K562 (cell line): ENCODE results near the gene COL6A2. TPM values are rescaled to one million over a fixed set of nuclear protein-coding genes. Genes with fewer than 3 reads are reported as not detected.

Experiments
- ATAC-seq: fragments of 200-7000 bp; cut with Tn5 transposase; 3 replicates; pipeline ENCODE4 v1.9.1; 2020; ENCODE audit warnings: moderate library complexity
- BruUV-seq: library from RNA; stranded (reverse); fragments of 400-500 nt; replicated peaks from 2 replicates; lab custom pipeline; 2021; lab: Mats Ljungman, UMichigan
- CTCF ChIA-PET: fragments of 300-600 bp; formaldehyde crosslinking; extraction: SDS; loops from one replicate; lab custom pipeline; 2021; ENCODE audit warnings: low intra/inter-chr PET ratio; lab: Yijun Ruan, JAX
- POLR2A ChIA-PET: fragments of 300-600, 350-650 bp; sonication (Branson Sonifier 250); formaldehyde crosslinking; extraction: SDS; loops from one replicate; lab custom pipeline; 2021; ENCODE audit warnings: antibody characterized with exemption, inconsistent platforms; lab: Yijun Ruan, JAX
- DNase-seq, 4 experiments: peaks; one replicate each; pipeline versions ENCODE4 v3.0.0 to v3.0.0-alpha.2; 2011 to 2018; ENCODE audit warnings: low spot score in 3 of 4, mixed read lengths in 3 of 4; ENCODE audit errors: extremely low read depth in 1 of 4
- FAIRE-seq: peaks from 2 replicates; lab custom pipeline; 2011; peaks lifted over from hg19 to GRCh38; lab: Jason Lieb, UNC
- H2AFZ ChIP-seq: 2 replicates; pipeline ENCODE4 v1.6.0; 2011; ENCODE audit warnings: low read depth, low read length, control low read depth, inconsistent platforms
- H3K27ac ChIP-seq: fragments of 200-600 bp; 3 replicates; pipeline ENCODE4 v1.8.0; 2011; ENCODE audit warnings: low read depth, mild to moderate bottlenecking, control low read depth, inconsistent platforms, low read length, moderate library complexity, mixed read lengths; ENCODE audit errors: extremely low read depth
- H3K27me3 ChIP-seq, 2 experiments: fragments of 300-600 bp in 1 of 2; 2 replicates in 1 of 2; 3 replicates in 1 of 2; pipeline versions ENCODE4 v1.6.0 to v1.8.0; 2011; ENCODE audit warnings: inconsistent platforms in 2 of 2, low read length in 2 of 2, mild to moderate bottlenecking in 1 of 2, mixed read lengths in 1 of 2, moderate library complexity in 1 of 2; ENCODE audit not compliant: control insufficient read depth in 2 of 2, insufficient read depth in 2 of 2
- H3K36me3 ChIP-seq: fragments of 300-600 bp; 3 replicates; pipeline ENCODE4 v1.8.0; 2011; ENCODE audit warnings: mild to moderate bottlenecking, low read length, inconsistent platforms; ENCODE audit not compliant: control insufficient read depth, insufficient read depth
- H3K4me1 ChIP-seq, 2 experiments: fragments of 200-600 bp in 1 of 2; replicated peaks in 1 of 2; 2 replicates in 1 of 2; 3 replicates in 1 of 2; pipeline versions ENCODE4 v1.5.1 to v1.8.0; 2011; ENCODE audit warnings: inconsistent platforms in 2 of 2, low read length in 2 of 2, mild to moderate bottlenecking in 1 of 2, mixed read lengths in 1 of 2, moderate library complexity in 1 of 2; ENCODE audit not compliant: control insufficient read depth in 2 of 2, insufficient read depth in 2 of 2
- H3K4me2 ChIP-seq: 2 replicates; pipeline ENCODE4 v1.6.1; 2011; ENCODE audit warnings: low read length, control low read depth, inconsistent platforms, mixed read lengths; ENCODE audit not compliant: insufficient read depth
- H3K4me3 ChIP-seq: fragments of 200-600 bp; sonication (generic), shearing (Covaris generic); 2 replicates; pipeline ENCODE4 v1.5.1; 2016; ENCODE audit warnings: control low read depth, inconsistent platforms
- H3K79me2 ChIP-seq: fragments of 200-600 bp; 3 replicates; pipeline ENCODE4 v1.8.0; 2011; ENCODE audit warnings: low read length, inconsistent platforms; ENCODE audit not compliant: control insufficient read depth, insufficient read depth
- H3K9ac ChIP-seq, 2 experiments: 2 replicates each; pipeline versions ENCODE4 v1.6.0 to v1.6.1; 2011; ENCODE audit warnings: low read depth in 2 of 2, low read length in 2 of 2, control low read depth in 1 of 2, inconsistent platforms in 1 of 2, mild to moderate bottlenecking in 1 of 2, mixed read lengths in 1 of 2; ENCODE audit not compliant: insufficient read depth in 1 of 2
- H3K9me1 ChIP-seq: one replicate; pipeline ENCODE4 v1.6.0; 2011; ENCODE audit warnings: inconsistent platforms, mild to moderate bottlenecking, low read length, moderate library complexity; ENCODE audit not compliant: control insufficient read depth, insufficient read depth
- H3K9me3 ChIP-seq: replicated peaks from 2 replicates; pipeline ENCODE4 v1.5.1; 2011; ENCODE audit warnings: low read depth, low read length, inconsistent platforms; ENCODE audit not compliant: control insufficient read depth, insufficient read depth
- H4K20me1 ChIP-seq: replicated peaks from 2 replicates; pipeline ENCODE4 v1.6.1; 2011; ENCODE audit warnings: low read length, inconsistent platforms, mixed read lengths; ENCODE audit not compliant: control insufficient read depth, insufficient read depth
- MIER1 ChIP-seq: fragments of 450-650 bp; IDR thresholded peaks from 2 replicates; pipeline ENCODE4 v1.6.1; 2016; ENCODE audit warnings: antibody characterized with exemption, mild to moderate bottlenecking, low read depth
- NRF1 ChIP-seq, 2 experiments: fragments of 450-650 bp; IDR thresholded peaks in 1 of 2; conservative IDR thresholded peaks in 1 of 2; 2 replicates each; pipeline ENCODE4 v1.6.1; 2014; ENCODE audit warnings: mild to moderate bottlenecking in 2 of 2
- STAT5B ChIP-seq: fragments of 250-450 bp; sonication (Bioruptor Pico); IDR thresholded peaks from 2 replicates; pipeline ENCODE4 v1.8.0; 2021; ENCODE audit warnings: mild to moderate bottlenecking, inconsistent platforms
- WGBS: fragments of 100-300 bp; shearing (Covaris generic); methylation state at CpG from one replicate; pipeline ENCODE4 v1.1.6; 2016; ENCODE audit warnings: low coverage, mixed read lengths; ENCODE audit not compliant: insufficient coverage; ENCODE audit errors: missing lambda C conversion rate; 5-methylcytosine and 5-hydroxymethylcytosine counted together
- in situ Hi-C: fragments of 300-500 bp; cut with MboI; formaldehyde crosslinking; loops from 4 replicates; pipeline ENCODE4 v1.15.0; 2018; ENCODE audit warnings: inconsistent platforms, mixed read lengths
- intact Hi-C: fragments of 100-400 bp; cut with micrococcal nuclease; formaldehyde crosslinking; loops from 2 replicates; pipeline ENCODE4 v1.14.2; 2022
- polyA plus RNA-seq, 8 experiments: library from polyadenylated mRNA; depleted of rRNA in 4 of 8; stranded (reverse) in 5 of 8; unstranded in 3 of 8; fragments of >200 nt; fragmentation: Nextera tagmentation in 2 of 8; fragmentation: Illumina TruSeq in 1 of 8; extraction: Ambion mirVana in 2 of 8; extraction: Trizol in 1 of 8; gene quantifications; 2 replicates each; pipeline versions ENCODE4 v1.2.1 to v1.2.3, GENCODE V29; 2011 to 2014; ENCODE audit warnings: inconsistent platforms in 1 of 8, missing spikeins in 1 of 8
- total RNA-seq, 7 experiments: library from RNA; depleted of rRNA in 6 of 7; stranded (reverse); fragments of >200 nt in 6 of 7; fragmentation: Illumina TruSeq in 2 of 7; extraction: Trizol in 2 of 7; gene quantifications; 2 replicates each; pipeline versions ENCODE4 v1.2.1 to v1.2.3, GENCODE V29; 2011 to 2021; ENCODE audit warnings: low replicate concordance in 1 of 7
- TF ChIP-seq, protein P1 (sequence below): fragments of 250-450 bp; sonication (Bioruptor Pico); IDR thresholded peaks from 2 replicates; pipeline ENCODE4 v1.5.0; 2021; ENCODE audit warnings: mild to moderate bottlenecking, moderate library complexity
- TF ChIP-seq, protein P2 (sequence below): fragments of 450-650 bp; IDR thresholded peaks from 2 replicates; pipeline ENCODE4 v1.6.1; 2014; ENCODE audit warnings: low read depth, mild to moderate bottlenecking, moderate library complexity, borderline replicate concordance
- TF ChIP-seq, protein P3 (sequence below): fragments of 250-450 bp; sonication (Bioruptor Pico); IDR thresholded peaks from 2 replicates; pipeline ENCODE4 v1.4.0; 2020; ENCODE audit warnings: mild to moderate bottlenecking, moderate library complexity
- TF ChIP-seq, protein P4 (sequence below): sonication (generic); formaldehyde crosslinking; IDR thresholded peaks from 2 replicates; pipeline ENCODE4 v1.8.0; 2023; ENCODE audit warnings: mild to moderate bottlenecking, missing genetic modification reagents

COL6A2 gene
- total and polyA plus RNA-seq, 9 of the 15 experiments (the other 6 are each of a cell fraction or from before 2014, with no cell fraction given), result 0.07 to 1.1 (median 0.24) TPM; not detected in 3

DNA sequence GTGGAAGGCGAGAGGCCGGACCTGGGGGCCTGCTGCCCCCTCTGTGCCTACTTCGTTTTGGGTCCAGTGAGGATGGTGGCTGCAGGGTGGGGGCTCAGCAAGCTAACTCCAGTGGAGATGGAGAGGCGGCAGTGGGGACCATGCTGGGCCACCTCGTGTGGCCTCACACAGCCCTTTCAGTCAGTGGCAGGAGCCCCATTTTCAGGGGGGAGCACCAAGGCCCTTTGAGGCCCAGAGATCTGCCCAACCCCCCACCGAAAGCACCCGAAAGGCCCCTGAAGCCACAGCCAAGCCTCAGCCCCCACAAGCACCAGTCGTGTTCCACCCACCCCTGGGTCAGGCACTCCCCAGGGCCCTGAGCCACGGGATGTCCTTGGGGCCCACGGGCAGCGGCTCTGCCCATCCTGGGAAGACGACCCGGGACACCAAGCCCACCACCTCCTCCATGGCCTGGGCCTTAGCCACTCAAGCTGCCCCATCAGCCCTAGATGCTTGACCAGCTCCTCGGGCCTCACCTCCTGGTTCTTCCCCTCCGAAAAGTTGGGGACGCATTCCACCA, 57.1 kb downstream of the COL6A2 start:
- H3K36me3 ChIP-seq, result peaks cover 30% of the 10 kb centered on the region; the same call in 2 of the 3 replicates
- DNase-seq (no peak), FAIRE-seq (no peak), ATAC-seq (no peak)
- H3K27ac ChIP-seq, result no peak overlapping the region
- H2AFZ ChIP-seq, result no peak overlapping the region
- in situ Hi-C loops (no loop called here), intact Hi-C loops (loop anchor here (5.0 kb wide), 1 partner anchor 72 kb away; the partner anchor contains the start of gene LSS)
- no peaks in the 10 kb centered on the region for H3K9me1 ChIP-seq
- POLR2A ChIA-PET, result interaction anchor here (0.5 kb wide), 1 partner anchor 198 kb away, joined by 3 read pairs; no protein-coding TSS in a partner anchor
- H3K4me1 ChIP-seq, result peaks cover 15 to 77% of the 10 kb centered on the region in 2 experiments
- WGBS, result 85% methylated on average over 14 of the region's 16 CpGs
- H3K27me3 ChIP-seq, result no peaks in the 10 kb centered on the region
- BruUV-seq, result no TSS peak
- TF ChIP-seq, protein P1, sequence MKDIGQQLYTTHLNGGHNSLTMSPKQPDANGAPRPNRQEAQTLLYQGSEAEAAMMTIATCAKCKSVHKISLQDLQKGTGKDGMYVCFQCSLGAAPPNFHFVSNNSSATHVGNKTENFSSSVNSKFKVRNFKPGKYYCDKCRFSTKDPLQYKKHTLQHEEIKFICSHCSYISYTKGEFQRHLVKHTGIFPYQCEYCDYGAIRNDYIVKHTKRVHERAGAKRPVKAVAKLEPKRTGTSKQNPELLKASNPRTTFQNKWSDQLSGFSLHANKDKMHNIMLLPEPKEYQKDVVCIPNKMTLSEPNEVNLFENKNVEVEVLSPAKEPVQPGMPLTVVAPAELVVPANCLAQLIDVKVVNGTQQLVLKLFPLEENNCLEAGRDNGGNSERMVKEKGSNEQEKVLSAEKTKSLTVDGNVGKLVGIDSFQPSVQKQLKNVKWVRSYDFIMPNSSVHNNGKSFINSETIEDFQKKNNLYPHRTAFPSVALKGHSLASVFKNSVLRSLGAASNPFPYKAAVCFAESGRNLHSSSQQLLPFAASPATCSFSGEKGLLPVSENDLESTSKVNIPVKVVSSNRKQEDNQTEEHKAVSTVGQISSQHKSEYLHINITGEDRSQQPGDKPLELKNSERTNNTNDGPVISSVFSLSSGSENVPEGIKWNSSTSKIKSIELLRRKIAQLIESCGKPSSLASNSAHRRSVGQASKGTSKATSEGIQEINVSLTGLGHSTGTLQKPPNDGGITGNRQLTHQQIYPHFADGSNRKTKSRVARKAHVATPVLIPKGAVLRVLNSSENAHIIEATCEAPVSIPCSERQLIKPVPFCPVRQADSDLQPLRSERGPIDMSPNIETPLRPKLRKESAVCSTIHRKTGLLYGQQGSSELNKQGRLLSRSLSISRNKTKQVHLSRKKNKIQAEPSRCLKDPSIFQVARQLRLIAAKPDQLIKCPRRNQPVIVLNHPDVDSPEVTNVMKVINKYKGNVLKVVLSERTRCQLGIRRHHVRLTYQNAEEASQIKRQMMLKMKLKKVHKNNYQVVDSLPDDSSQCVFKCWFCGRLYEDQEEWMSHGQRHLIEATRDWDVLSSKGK, result no peak
- TF ChIP-seq, protein P2, sequence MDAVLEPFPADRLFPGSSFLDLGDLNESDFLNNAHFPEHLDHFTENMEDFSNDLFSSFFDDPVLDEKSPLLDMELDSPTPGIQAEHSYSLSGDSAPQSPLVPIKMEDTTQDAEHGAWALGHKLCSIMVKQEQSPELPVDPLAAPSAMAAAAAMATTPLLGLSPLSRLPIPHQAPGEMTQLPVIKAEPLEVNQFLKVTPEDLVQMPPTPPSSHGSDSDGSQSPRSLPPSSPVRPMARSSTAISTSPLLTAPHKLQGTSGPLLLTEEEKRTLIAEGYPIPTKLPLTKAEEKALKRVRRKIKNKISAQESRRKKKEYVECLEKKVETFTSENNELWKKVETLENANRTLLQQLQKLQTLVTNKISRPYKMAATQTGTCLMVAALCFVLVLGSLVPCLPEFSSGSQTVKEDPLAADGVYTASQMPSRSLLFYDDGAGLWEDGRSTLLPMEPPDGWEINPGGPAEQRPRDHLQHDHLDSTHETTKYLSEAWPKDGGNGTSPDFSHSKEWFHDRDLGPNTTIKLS, result no peak
- no peak for TF ChIP-seq NRF1 (conservative IDR thresholded peaks at IDR 0.05 in 1 of 2, IDR thresholded peaks at IDR 0.05 in 1 of 2)
- TF ChIP-seq, protein P3, sequence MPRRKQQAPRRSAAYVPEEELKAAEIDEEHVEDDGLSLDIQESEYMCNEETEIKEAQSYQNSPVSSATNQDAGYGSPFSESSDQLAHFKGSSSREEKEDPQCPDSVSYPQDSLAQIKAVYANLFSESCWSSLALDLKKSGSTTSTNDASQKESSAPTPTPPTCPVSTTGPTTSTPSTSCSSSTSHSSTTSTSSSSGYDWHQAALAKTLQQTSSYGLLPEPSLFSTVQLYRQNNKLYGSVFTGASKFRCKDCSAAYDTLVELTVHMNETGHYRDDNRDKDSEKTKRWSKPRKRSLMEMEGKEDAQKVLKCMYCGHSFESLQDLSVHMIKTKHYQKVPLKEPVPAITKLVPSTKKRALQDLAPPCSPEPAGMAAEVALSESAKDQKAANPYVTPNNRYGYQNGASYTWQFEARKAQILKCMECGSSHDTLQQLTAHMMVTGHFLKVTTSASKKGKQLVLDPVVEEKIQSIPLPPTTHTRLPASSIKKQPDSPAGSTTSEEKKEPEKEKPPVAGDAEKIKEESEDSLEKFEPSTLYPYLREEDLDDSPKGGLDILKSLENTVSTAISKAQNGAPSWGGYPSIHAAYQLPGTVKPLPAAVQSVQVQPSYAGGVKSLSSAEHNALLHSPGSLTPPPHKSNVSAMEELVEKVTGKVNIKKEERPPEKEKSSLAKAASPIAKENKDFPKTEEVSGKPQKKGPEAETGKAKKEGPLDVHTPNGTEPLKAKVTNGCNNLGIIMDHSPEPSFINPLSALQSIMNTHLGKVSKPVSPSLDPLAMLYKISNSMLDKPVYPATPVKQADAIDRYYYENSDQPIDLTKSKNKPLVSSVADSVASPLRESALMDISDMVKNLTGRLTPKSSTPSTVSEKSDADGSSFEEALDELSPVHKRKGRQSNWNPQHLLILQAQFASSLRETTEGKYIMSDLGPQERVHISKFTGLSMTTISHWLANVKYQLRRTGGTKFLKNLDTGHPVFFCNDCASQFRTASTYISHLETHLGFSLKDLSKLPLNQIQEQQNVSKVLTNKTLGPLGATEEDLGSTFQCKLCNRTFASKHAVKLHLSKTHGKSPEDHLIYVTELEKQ, result no peak
- TF ChIP-seq MIER1, result no peak
- TF ChIP-seq, protein P4, sequence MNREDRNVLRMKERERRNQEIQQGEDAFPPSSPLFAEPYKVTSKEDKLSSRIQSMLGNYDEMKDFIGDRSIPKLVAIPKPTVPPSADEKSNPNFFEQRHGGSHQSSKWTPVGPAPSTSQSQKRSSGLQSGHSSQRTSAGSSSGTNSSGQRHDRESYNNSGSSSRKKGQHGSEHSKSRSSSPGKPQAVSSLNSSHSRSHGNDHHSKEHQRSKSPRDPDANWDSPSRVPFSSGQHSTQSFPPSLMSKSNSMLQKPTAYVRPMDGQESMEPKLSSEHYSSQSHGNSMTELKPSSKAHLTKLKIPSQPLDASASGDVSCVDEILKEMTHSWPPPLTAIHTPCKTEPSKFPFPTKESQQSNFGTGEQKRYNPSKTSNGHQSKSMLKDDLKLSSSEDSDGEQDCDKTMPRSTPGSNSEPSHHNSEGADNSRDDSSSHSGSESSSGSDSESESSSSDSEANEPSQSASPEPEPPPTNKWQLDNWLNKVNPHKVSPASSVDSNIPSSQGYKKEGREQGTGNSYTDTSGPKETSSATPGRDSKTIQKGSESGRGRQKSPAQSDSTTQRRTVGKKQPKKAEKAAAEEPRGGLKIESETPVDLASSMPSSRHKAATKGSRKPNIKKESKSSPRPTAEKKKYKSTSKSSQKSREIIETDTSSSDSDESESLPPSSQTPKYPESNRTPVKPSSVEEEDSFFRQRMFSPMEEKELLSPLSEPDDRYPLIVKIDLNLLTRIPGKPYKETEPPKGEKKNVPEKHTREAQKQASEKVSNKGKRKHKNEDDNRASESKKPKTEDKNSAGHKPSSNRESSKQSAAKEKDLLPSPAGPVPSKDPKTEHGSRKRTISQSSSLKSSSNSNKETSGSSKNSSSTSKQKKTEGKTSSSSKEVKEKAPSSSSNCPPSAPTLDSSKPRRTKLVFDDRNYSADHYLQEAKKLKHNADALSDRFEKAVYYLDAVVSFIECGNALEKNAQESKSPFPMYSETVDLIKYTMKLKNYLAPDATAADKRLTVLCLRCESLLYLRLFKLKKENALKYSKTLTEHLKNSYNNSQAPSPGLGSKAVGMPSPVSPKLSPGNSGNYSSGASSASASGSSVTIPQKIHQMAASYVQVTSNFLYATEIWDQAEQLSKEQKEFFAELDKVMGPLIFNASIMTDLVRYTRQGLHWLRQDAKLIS, result no peak
- no peak for TF ChIP-seq STAT5B (CRISPR knock-in tag)
- CTCF ChIA-PET, result no interaction called here
- peaks cover 4% of the 10 kb centered on the region; the same call in 1 of the 3 replicates for H3K79me2 ChIP-seq
- H4K20me1 ChIP-seq, result no peaks in the 10 kb centered on the region
- no peak overlapping the region for H3K4me2 ChIP-seq
- H3K4me3 ChIP-seq, result no peak overlapping the region
- H3K9me3 ChIP-seq, result peaks cover 2% of the 10 kb centered on the region; the same call in 1 of the 2 replicates
- H3K9ac ChIP-seq, result peak overlapping the region in 1 of 2 experiments; percentile 87; a peak in 2 of 4 replicates
